Stomach (tissue), 9 donors: ENCODE results near the gene RPL27. TPM values are rescaled to one million over a fixed set of nuclear protein-coding genes. Genes with fewer than 3 reads are reported as not detected.
"Not testable (repeated sequence)": the region's sequence is repeated elsewhere in the genome, so short reads cannot be mapped to it uniquely, and the experiment has no call there.

Experiments used
- DNase-seq, 2 donors: peaks; one replicate each; pipeline versions ENCODE4 v3.0.0 to v3.0.0-alpha.2; 2013 to 2019
- H3K27ac ChIP-seq, 5 donors: fragments of 200-600 bp in 4 of 5; sonication (generic) in 4 of 5; one replicate each; pipeline ENCODE4 v1.5.1; 2013 to 2019; ENCODE audit warnings: mild to moderate bottlenecking in 1 of 5, moderate library complexity in 1 of 5
- H3K27me3 ChIP-seq, 3 donors: fragments of 200-600 bp; sonication (generic); one replicate each; pipeline ENCODE4 v1.5.1; 2017 to 2019; ENCODE audit warnings: mixed run types in 1 of 3
- H3K36me3 ChIP-seq, 4 donors: fragments of 200-600 bp; sonication (generic); 1 replicate in 3 of 4; 2 replicates in 1 of 4; pipeline ENCODE4 v1.5.1; 2016 to 2019
- H3K4me1 ChIP-seq, 4 donors: fragments of 200-600 bp; sonication (generic); one replicate each; pipeline ENCODE4 v1.5.1; 2016 to 2019
- H3K4me3 ChIP-seq, 4 donors: fragments of 200-600 bp; sonication (generic) in 3 of 4; one replicate each; pipeline ENCODE4 v1.5.1; 2016 to 2019; ENCODE audit warnings: mild to moderate bottlenecking in 1 of 4
- H3K9me3 ChIP-seq, 4 donors: fragments of 200-600 bp; sonication (generic); one replicate each; pipeline ENCODE4 v1.5.1; 2016 to 2019
- EP300 ChIP-seq: sonication (generic); formaldehyde crosslinking; IDR thresholded peaks from one replicate; pipeline ENCODE4 v1.6.1; 2017; ENCODE audit warnings: antibody characterized with exemption
- POLR2A ChIP-seq, 4 donors: fragments of 450-650 bp; IDR thresholded peaks; one replicate each; pipeline ENCODE4 v1.6.1; 2016; ENCODE audit warnings: antibody characterized with exemption in 4 of 4, control low read depth in 2 of 4, mild to moderate bottlenecking in 1 of 4, moderate library complexity in 1 of 4
- POLR2AphosphoS5 ChIP-seq, 3 donors: sonication (generic); formaldehyde crosslinking; IDR thresholded peaks; one replicate each; pipeline ENCODE4 v1.6.1; 2016; ENCODE audit warnings: antibody characterized with exemption in 3 of 3
- WGBS, 5 donors: extraction: QIAGEN DNeasy Blood & Tissue Kit in 3 of 5; methylation state at CpG; one replicate each; pipeline versions ENCODE4 v1.1.5 to v1.1.7; 2013 to 2018; 5-methylcytosine and 5-hydroxymethylcytosine counted together
- intact Hi-C: fragments of 100-400 bp; cut with DNase I; formaldehyde crosslinking; loops from one replicate; pipeline ENCODE4 v1.15.1; 2023; ENCODE audit warnings: low total_unique reads
- polyA plus RNA-seq, 3 donors: library from polyadenylated mRNA; stranded (reverse); fragments of 200-250 nt; gene quantifications; one replicate each; pipeline ENCODE4 v1.2.3, GENCODE V29; 2013
- total RNA-seq, 5 donors: library from RNA; depleted of rRNA; stranded (reverse); fragments of >200 nt; gene quantifications; one replicate each; pipeline versions ENCODE4 v1.1.0 to v1.2.3, GENCODE V29; 2014 to 2016
- TF ChIP-seq, protein P1 (sequence below), 7 experiments: fragments of 450-650 bp in 4 of 7; fragments of 200-600 bp in 3 of 7; sonication (generic) in 3 of 7; IDR thresholded peaks; one replicate each; pipeline ENCODE4 v1.5.1; 2016 to 2019; ENCODE audit warnings: antibody characterized with exemption in 7 of 7, control low read depth in 2 of 7, mild to moderate bottlenecking in 1 of 7
- donor health status: healthy with polysubstance abuse.
- donor health status: Bipolar disorder and iron deficiency.
- donor health status: healthy.

The RPL27 gene
- total and polyA plus RNA-seq, 8 donors, result 251 to 4,199 (median 1,554) TPM

DNA sequence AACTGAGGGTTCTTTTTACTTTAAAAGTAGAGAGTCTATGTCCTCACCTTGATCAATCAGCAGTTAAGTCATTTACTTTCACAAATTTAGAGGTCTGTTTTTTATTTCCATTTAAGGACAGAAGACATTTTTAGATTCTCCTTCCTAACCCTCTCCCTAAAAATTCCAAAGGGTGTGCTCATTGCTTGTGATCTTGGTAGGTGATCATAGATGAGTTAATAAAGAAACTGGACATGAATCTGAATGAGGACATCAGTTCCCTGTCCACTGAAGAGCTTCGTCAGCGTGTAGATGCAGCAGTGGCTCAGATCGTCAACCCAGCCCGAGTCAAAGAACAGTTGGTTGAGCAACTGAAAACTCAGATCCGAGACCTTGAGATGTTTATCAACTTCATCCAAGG, 9.1 kb upstream of the RPL27 start:
- H3K27ac ChIP-seq, result no peak overlapping the region
- no peaks in the 10 kb centered on the region for H3K9me3 ChIP-seq
- H3K36me3 ChIP-seq, result peaks cover 53 to 98% (median 87%) of the 10 kb centered on the region in 4 donors
- 88 to 95% (median 93%) methylated on average over 5 of the region's 5 CpGs for WGBS, 5 donors
- TF ChIP-seq, protein P1, sequence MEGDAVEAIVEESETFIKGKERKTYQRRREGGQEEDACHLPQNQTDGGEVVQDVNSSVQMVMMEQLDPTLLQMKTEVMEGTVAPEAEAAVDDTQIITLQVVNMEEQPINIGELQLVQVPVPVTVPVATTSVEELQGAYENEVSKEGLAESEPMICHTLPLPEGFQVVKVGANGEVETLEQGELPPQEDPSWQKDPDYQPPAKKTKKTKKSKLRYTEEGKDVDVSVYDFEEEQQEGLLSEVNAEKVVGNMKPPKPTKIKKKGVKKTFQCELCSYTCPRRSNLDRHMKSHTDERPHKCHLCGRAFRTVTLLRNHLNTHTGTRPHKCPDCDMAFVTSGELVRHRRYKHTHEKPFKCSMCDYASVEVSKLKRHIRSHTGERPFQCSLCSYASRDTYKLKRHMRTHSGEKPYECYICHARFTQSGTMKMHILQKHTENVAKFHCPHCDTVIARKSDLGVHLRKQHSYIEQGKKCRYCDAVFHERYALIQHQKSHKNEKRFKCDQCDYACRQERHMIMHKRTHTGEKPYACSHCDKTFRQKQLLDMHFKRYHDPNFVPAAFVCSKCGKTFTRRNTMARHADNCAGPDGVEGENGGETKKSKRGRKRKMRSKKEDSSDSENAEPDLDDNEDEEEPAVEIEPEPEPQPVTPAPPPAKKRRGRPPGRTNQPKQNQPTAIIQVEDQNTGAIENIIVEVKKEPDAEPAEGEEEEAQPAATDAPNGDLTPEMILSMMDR (IDR thresholded peaks at IDR 0.05), result no peak
- no peak for TF ChIP-seq POLR2AphosphoS5 (IDR thresholded peaks at IDR 0.05)
- TF ChIP-seq EP300, result no peak
- TF ChIP-seq POLR2A (IDR thresholded peaks at IDR 0.05), result no peak
- H3K4me3 ChIP-seq, result no peak overlapping the region
- DNase-seq, result no peak
- H3K27me3 ChIP-seq, result no peaks in the 10 kb centered on the region
- peaks cover 7 to 38% (median 17%) of the 10 kb centered on the region in 4 donors for H3K4me1 ChIP-seq
- intact Hi-C loops, result no loop called here

DNA sequence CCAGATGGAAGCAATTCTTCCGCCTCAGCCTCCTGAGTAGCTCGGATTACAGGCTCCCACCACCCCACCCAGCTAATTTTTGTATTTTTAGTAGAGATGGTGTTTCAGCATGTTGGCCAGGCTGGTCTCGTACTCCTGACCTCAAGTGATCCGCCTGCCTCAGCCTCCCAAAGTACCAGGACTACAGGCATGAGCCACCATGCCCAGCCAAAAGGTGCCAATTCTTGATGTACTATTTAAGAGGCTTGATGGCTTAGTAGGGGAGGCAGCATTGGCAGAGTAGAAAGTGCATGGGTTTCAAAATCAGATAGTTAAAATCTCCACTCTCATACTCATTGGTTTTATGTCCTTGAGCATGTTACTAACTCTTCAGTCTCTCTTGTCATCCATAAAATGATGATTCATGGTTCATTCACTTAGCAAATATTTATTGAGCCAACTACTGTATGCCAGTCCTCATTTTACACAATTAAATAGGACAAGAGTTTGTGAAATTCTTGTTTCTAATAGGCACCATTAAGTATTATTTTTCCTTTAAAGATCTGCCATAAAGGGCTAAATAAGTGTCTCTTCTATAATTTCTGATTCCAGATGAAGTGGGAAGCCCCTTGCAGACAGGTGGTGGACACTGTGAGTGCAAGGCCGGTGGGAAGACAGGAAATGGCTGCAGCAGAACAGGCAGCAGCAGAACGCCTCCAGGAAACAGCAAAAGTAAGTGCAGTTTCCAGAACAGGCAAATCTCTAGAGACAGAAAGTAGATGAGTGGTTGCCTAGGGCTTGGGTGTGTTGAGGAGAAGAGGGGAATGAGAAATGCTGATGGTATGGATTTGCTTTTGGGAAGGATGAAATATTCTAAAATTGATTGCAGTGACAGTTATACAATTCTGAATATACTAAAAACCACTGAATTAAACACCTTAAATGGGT, 8.2 kb upstream of the RPL27 start:
- Histone ChIP-seq H3K4me1 (peaks cover 4 to 30% (median 8%) of the 10 kb centered on the region in 4 donors), H3K9me3 (no peaks in the 10 kb centered on the region), H3K27me3 (no peaks in the 10 kb centered on the region), H3K36me3 (peaks cover 53 to 98% (median 95%) of the 10 kb centered on the region in 4 donors), H3K27ac (peak overlapping the region in 2 of 5 donors; percentile 11 to 26), H3K4me3 (no peak overlapping the region)
- intact Hi-C loops, result no loop called here
- DNase-seq, result no peak
- TF ChIP-seq, protein P1 (IDR thresholded peaks at IDR 0.05), result no peak
- no peak for TF ChIP-seq EP300
- 86 to 93% (median 91%) methylated on average over 6 of the region's 6 CpGs for WGBS, 5 donors

DNA sequence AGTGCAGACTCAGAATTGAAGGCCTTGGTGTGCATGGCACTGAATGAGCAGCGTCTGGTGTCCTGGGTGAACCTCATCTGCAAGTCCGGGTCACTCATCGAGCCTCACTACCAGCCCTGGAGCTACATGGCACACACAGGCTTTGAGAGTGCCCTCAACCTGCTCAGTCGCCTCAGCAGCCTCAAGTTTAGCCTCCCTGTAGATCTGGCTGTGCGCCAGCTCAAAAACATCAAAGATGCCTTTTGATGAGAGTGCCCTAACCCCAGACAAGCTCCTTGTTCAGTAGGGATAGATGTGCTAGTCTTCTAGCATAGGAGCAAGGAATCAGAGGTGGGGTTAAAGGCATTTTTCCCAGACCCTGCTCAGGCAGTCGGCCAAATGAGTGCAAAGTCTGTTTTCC, 6.7 kb upstream of the RPL27 start:
- H3K4me1 ChIP-seq, result peaks cover 0 to 15% (median 0%) of the 10 kb centered on the region in 4 donors
- no peak overlapping the region for H3K4me3 ChIP-seq
- H3K27ac ChIP-seq, result no peak overlapping the region
- intact Hi-C loops, result no loop called here
- TF ChIP-seq, protein P1 (IDR thresholded peaks at IDR 0.05), result no peak
- TF ChIP-seq EP300 (no peak), POLR2A (IDR thresholded peaks at IDR 0.05) (no peak), POLR2AphosphoS5 (IDR thresholded peaks at IDR 0.05) (no peak)
- peaks cover 53 to 89% (median 84%) of the 10 kb centered on the region in 4 donors for H3K36me3 ChIP-seq
- H3K27me3 ChIP-seq, result no peaks in the 10 kb centered on the region
- no peak for DNase-seq
- 92 to 96% (median 94%) methylated on average over 5 to 6 of the region's 6 CpGs for WGBS, 5 donors
- no peaks in the 10 kb centered on the region for H3K9me3 ChIP-seq

DNA sequence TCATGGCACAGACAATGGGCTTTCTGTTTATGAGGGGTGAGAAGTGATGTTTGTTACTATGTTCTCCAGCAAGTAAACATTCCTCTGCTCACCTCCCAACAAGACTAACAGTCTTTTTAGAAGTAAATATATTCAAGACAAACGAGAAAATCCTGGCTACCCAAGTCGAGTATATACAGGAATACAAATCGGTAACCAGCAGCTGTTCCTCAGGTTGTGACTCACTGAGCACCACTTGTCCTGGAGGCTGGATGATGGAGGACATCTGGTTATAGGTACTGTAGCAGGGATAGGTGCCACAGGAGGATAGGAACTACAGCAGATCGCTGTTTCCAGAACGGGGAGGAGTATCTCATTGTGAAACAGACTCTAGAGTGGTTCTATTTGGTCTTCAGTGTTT, 5.3 kb upstream of the RPL27 start:
- DNase-seq, result no peak
- Histone ChIP-seq H3K27ac (no peak overlapping the region), H3K36me3 (peaks cover 46 to 75% (median 70%) of the 10 kb centered on the region in 4 donors), H3K27me3 (no peaks in the 10 kb centered on the region), H3K9me3 (no peaks in the 10 kb centered on the region), H3K4me1 (peaks cover 7 to 22% (median 9%) of the 10 kb centered on the region in 4 donors), H3K4me3 (no peak overlapping the region)
- 70 to 75% (median 73%) methylated on average over 5 of the region's 5 CpGs for WGBS, 5 donors
- TF ChIP-seq EP300, result no peak
- TF ChIP-seq POLR2AphosphoS5 (IDR thresholded peaks at IDR 0.05), result no peak
- no peak for TF ChIP-seq POLR2A (IDR thresholded peaks at IDR 0.05)
- intact Hi-C loops, result no loop called here

DNA sequence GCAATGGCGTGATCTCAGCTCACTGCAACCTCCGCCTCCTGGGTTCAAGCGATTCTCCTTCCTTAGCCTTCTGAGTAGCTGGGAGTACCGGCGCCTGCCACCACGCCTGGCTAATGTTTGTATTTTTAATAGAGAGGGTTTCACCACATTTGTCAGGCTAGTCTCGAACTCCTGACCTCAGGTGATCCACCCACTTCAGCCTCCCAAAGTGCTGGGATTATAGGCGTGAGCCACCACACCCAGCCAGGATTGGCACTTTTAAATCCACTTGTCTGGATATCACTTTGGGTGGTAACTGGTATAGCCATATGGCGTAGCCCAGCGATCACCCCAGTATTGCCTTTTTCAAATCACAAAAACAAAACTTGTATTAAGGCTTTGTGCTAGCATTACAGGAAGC, 4.3 kb upstream of the RPL27 start:
- H3K27ac ChIP-seq, H3K9me3 ChIP-seq, DNase-seq, H3K27me3 ChIP-seq, intact Hi-C loops, H3K4me3 ChIP-seq: not testable (repeated sequence)
- peaks cover 7 to 22% (median 12%) of the 10 kb centered on the region in 4 donors for H3K4me1 ChIP-seq
- peaks cover 39 to 65% (median 60%) of the 10 kb centered on the region in 4 donors for H3K36me3 ChIP-seq
- 78 to 86% (median 83%) methylated on average over 10 of the region's 10 CpGs for WGBS, 5 donors
